IMR-90 (cell line): ENCODE data around the gene ASPG.

Experiments used
- BHLHE40 ChIP-seq: fragments of 150-350 bp; IDR thresholded peaks from 2 replicates; pipeline ENCODE4 v1.6.1; 2016; ENCODE audit warnings: mild to moderate bottlenecking, low read depth, low read length
- CEBPB ChIP-seq: IDR thresholded peaks from 2 replicates; pipeline ENCODE4 v1.6.1; 2012; ENCODE audit warnings: low read depth, low read length, improper control_type of control experiment
- CHD1 ChIP-seq: IDR thresholded peaks from 2 replicates; pipeline ENCODE4 v1.6.1; 2012; ENCODE audit warnings: low read depth, low read length, improper control_type of control experiment
- CTCF ChIP-seq: conservative IDR thresholded peaks from 2 replicates; pipeline ENCODE4 v1.5.1; 2012; ENCODE audit warnings: mild to moderate bottlenecking, low read depth, low read length, improper control_type of control experiment
- ELK1 ChIP-seq: fragments of 150-350 bp; IDR thresholded peaks from 2 replicates; pipeline ENCODE4 v1.6.1; 2016; ENCODE audit warnings: low read depth, mild to moderate bottlenecking, low read length, moderate library complexity, borderline replicate concordance
- MAFK ChIP-seq: IDR thresholded peaks from 2 replicates; pipeline ENCODE4 v1.6.1; 2012; ENCODE audit warnings: low read depth, low read length, improper control_type of control experiment
- MAZ ChIP-seq: IDR thresholded peaks from 2 replicates; pipeline ENCODE4 v1.6.1; 2012; ENCODE audit warnings: low read depth, mild to moderate bottlenecking, low read length, improper control_type of control experiment, moderate library complexity, borderline replicate concordance
- MXI1 ChIP-seq: IDR thresholded peaks from 2 replicates; pipeline ENCODE4 v1.6.1; 2012; ENCODE audit warnings: low read depth, mild to moderate bottlenecking, low read length, moderate library complexity, borderline replicate concordance
- POLR2A ChIP-seq: IDR thresholded peaks from 2 replicates; pipeline ENCODE4 v1.6.1; 2012; ENCODE audit warnings: mild to moderate bottlenecking, low read depth, low read length
- RAD21 ChIP-seq: IDR thresholded peaks from 2 replicates; pipeline ENCODE4 v1.6.1; 2012; ENCODE audit warnings: low read length, improper control_type of control experiment
- RCOR1 ChIP-seq: IDR thresholded peaks from 2 replicates; pipeline ENCODE4 v1.6.1; 2012; ENCODE audit warnings: mild to moderate bottlenecking, low read length, improper control_type of control experiment; ENCODE audit not compliant: insufficient replicate concordance
- RFX5 ChIP-seq: IDR thresholded peaks from 2 replicates; pipeline ENCODE4 v1.8.0; 2012; ENCODE audit warnings: low read depth, mild to moderate bottlenecking, low read length, moderate library complexity
- SMC3 ChIP-seq: fragments of 150-350 bp; IDR thresholded peaks from 2 replicates; pipeline ENCODE4 v1.6.1; 2016; ENCODE audit warnings: low read depth, mild to moderate bottlenecking, antibody characterized with exemption, low read length, moderate library complexity
- USF2 ChIP-seq: fragments of 150-350 bp; IDR thresholded peaks from 2 replicates; pipeline ENCODE4 v1.6.1; 2017; ENCODE audit warnings: mild to moderate bottlenecking, antibody characterized with exemption, low read length, low read depth

- TF ChIP-seq RAD21 = no peak
- no peak for TF ChIP-seq CTCF
- no peak for TF ChIP-seq POLR2A
- TF ChIP-seq SMC3 = no peak
- no peak for TF ChIP-seq ELK1
- TF ChIP-seq BHLHE40 = no peak
- TF ChIP-seq USF2 = no peak
- no peak for TF ChIP-seq CEBPB
- TF ChIP-seq MXI1 = no peak
- TF ChIP-seq CHD1 = no peak
- no peak for TF ChIP-seq RFX5
- no peak for TF ChIP-seq MAZ
- no peak for TF ChIP-seq MAFK
- no peak for TF ChIP-seq RCOR1
Observed at GRCh38 chr14:104138098-104138717, 52.7 kb downstream of the ASPG start, which contains the start of gene KIF26A.
